ENCODE measurements around the gene IRS1.

DNA sequence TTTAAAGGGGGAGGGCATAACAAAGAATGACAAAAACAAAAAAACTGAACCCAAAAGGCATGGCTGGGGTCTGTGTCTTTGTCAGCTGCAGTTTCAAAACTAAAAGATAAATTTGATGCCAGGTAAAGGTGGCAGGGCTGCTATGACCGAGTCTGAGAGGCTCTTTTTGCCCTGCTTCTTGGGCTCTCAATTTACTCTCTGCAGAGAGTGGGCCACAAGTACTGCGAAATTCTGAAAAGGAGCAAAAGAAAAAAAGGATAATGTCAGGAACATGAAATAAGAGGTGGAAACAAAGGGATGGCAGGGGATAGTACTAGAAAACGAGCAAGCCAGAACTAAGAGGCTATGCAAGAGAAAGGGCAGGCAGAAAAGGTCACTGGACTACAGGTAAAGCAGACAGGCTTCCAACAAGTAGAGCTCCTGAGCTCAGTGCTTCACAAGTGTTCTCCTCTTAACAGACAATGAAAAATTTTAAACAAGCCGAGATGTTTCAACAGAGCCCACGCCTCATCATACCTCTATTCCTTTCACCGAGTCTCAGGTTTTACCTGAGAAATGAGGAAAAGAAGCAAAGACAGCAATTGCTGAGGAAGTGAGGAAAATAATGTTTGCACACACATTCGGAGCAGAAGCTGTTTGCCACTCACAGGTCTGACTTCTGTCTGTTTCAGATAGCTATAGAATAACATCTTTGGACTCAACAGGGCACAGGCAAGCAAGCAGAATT lies 7.3 kb downstream of the IRS1 start:
- TF ChIP-seq FOXM1 (IDR thresholded peaks at IDR 0.05; ENCODE audit: borderline replicate concordance, low read depth) (no peak), CEBPB (IDR thresholded peaks at IDR 0.05) (no peak), CREB1 (IDR thresholded peaks at IDR 0.05; ENCODE audit: low read depth) (no peak), TAF1 (IDR thresholded peaks at IDR 0.05; ENCODE audit: low read depth) (no peak), RAD21 (IDR thresholded peaks at IDR 0.05; ENCODE audit: low read depth) (no peak), NFIC (IDR thresholded peaks at IDR 0.05) (no peak)
- TF ChIP-seq, protein P1, sequence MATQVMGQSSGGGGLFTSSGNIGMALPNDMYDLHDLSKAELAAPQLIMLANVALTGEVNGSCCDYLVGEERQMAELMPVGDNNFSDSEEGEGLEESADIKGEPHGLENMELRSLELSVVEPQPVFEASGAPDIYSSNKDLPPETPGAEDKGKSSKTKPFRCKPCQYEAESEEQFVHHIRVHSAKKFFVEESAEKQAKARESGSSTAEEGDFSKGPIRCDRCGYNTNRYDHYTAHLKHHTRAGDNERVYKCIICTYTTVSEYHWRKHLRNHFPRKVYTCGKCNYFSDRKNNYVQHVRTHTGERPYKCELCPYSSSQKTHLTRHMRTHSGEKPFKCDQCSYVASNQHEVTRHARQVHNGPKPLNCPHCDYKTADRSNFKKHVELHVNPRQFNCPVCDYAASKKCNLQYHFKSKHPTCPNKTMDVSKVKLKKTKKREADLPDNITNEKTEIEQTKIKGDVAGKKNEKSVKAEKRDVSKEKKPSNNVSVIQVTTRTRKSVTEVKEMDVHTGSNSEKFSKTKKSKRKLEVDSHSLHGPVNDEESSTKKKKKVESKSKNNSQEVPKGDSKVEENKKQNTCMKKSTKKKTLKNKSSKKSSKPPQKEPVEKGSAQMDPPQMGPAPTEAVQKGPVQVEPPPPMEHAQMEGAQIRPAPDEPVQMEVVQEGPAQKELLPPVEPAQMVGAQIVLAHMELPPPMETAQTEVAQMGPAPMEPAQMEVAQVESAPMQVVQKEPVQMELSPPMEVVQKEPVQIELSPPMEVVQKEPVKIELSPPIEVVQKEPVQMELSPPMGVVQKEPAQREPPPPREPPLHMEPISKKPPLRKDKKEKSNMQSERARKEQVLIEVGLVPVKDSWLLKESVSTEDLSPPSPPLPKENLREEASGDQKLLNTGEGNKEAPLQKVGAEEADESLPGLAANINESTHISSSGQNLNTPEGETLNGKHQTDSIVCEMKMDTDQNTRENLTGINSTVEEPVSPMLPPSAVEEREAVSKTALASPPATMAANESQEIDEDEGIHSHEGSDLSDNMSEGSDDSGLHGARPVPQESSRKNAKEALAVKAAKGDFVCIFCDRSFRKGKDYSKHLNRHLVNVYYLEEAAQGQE (IDR thresholded peaks at IDR 0.05; ENCODE audit: low read depth): no peak

Measured in Ishikawa (cell line).